HFFc6 (cell line): ENCODE data around the gene CHRNA5. TPM values are rescaled to one million over a fixed set of nuclear protein-coding genes. Genes with fewer than 3 reads are reported as not detected.

Experiments
- DNase-seq: peaks from one replicate; pipeline ENCODE4 v3.0.0-alpha.2; 2018
- H3K27ac Mint-ChIP-seq: 2 replicates; pipeline ENCODE4 v1.8.0; 2020; ENCODE audit warnings: mild to moderate bottlenecking, mixed read lengths
- H3K27me3 Mint-ChIP-seq: 2 replicates; pipeline ENCODE4 v1.8.0; 2021; ENCODE audit warnings: mild to moderate bottlenecking, moderate library complexity, mixed read lengths; ENCODE audit not compliant: insufficient read depth
- H3K36me3 Mint-ChIP-seq: 2 replicates; pipeline ENCODE4 v1.8.0; 2021; ENCODE audit warnings: low read depth, mixed read lengths
- H3K4me1 Mint-ChIP-seq: 2 replicates; pipeline ENCODE4 v1.8.0; 2020; ENCODE audit warnings: low read depth, mixed read lengths
- H3K4me3 Mint-ChIP-seq: 2 replicates; pipeline ENCODE4 v1.8.0; 2020; ENCODE audit warnings: mild to moderate bottlenecking, moderate library complexity, mixed read lengths
- H3K9me3 Mint-ChIP-seq: 2 replicates; pipeline ENCODE4 v1.8.0; 2020; ENCODE audit warnings: mild to moderate bottlenecking, mixed read lengths
- total RNA-seq, 6 experiments: library from RNA; stranded (reverse); fragmentation: NEBNext Ultra II Directional; extraction: Animal tissue kit (Norgen Biotek cat#: 25700); gene quantifications; 2 replicates in 1 of 6; 3 replicates in 5 of 6; pipeline ENCODE4 v1.2.3, GENCODE V29; 2021
- TF ChIP-seq, protein P1 (sequence below): fragments of 200-600 bp; sonication (generic); IDR thresholded peaks from 2 replicates; pipeline ENCODE4 v1.5.0; 2021; ENCODE audit warnings: antibody characterized with exemption, mild to moderate bottlenecking

Gene CHRNA5
- total RNA-seq, 6 experiments from 2014 or later = 0.94 to 2.1 (median 1.6) TPM

DNA sequence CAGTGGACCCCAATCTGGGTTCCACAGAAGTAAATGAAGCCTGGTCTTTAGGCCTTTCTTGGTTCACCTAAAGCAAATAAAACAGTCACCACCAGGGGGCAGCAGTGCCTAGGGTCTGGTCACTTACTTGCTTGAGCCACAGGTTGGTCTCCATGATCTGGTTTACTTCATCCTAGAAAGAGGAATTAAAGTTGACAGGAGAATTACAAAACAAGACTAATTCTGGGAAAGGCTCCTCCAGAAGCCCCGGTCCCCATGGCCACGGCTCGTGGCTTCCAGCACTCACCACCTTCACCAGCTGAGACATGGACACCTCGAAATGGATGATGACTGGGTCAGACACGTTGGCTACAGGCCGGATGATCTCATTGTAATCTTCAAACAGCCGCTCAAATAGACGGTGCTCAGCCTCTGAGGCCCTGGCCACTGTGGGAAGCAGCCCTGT lies 53.2 kb downstream of the CHRNA5 start:
- Mint-ChIP-seq H3K4me3 (no peak overlapping the region), H3K27me3 (peaks cover 42% of the 10 kb centered on the region), H3K36me3 (no peaks in the 10 kb centered on the region), H3K27ac (no peak overlapping the region), H3K4me1 (peaks cover 8% of the 10 kb centered on the region), H3K9me3 (no peaks in the 10 kb centered on the region)
- peak; percentile 82 for DNase-seq
- TF ChIP-seq, protein P1, sequence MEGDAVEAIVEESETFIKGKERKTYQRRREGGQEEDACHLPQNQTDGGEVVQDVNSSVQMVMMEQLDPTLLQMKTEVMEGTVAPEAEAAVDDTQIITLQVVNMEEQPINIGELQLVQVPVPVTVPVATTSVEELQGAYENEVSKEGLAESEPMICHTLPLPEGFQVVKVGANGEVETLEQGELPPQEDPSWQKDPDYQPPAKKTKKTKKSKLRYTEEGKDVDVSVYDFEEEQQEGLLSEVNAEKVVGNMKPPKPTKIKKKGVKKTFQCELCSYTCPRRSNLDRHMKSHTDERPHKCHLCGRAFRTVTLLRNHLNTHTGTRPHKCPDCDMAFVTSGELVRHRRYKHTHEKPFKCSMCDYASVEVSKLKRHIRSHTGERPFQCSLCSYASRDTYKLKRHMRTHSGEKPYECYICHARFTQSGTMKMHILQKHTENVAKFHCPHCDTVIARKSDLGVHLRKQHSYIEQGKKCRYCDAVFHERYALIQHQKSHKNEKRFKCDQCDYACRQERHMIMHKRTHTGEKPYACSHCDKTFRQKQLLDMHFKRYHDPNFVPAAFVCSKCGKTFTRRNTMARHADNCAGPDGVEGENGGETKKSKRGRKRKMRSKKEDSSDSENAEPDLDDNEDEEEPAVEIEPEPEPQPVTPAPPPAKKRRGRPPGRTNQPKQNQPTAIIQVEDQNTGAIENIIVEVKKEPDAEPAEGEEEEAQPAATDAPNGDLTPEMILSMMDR = peak; percentile 97

DNA sequence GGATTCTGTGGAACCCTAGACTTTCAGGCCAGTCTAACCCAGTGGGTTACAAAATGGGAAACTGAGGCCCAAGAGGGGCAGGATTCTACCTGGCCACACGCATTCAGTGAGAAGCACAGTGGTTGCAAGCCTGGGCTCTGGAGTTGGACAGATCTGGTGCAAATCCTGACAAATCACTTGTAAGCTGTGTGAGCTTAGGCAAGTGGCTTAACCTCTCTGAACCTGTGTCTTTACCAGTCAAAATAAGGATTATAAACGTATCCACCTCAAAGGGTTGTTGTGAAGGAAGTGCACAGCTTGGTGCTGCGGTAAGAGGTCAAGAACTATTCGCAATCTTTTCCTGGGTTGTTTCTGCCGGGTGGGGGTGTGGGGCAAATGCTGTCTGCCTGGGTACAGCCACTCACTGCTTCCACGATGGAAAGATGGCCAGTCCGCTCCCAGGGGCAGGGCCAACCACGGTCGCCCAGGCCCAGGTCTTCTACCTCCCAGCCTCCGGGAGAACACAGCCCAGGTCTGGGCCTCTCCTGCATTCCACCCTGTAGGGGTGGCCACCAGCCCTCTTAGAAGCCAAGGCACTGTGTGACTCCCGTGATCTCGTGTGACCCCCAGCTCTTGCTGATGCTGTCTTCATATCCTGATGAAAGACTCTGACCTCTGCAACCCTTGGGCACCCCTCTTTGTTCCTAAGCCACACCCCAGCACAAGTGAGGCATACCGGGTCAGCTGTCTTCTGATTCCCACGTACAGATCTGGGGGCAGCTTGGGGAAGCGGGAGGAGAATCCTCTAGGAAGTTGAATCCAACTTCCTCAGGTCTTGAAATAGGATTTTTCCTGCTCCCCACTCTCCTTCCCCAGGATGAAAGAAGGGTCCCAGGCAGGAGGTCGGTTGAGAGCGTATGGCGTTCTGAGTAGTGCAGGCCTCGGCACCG lies 54.0 kb downstream of the CHRNA5 start:
- H3K27me3 Mint-ChIP-seq = peaks cover 48% of the 10 kb centered on the region
- H3K4me1 Mint-ChIP-seq = peaks cover 8% of the 10 kb centered on the region
- TF ChIP-seq, protein P1 = no peak
- no peak for DNase-seq
- no peaks in the 10 kb centered on the region for H3K36me3 Mint-ChIP-seq
- no peak overlapping the region for H3K4me3 Mint-ChIP-seq
- H3K27ac Mint-ChIP-seq = no peak overlapping the region
- H3K9me3 Mint-ChIP-seq = no peaks in the 10 kb centered on the region

DNA sequence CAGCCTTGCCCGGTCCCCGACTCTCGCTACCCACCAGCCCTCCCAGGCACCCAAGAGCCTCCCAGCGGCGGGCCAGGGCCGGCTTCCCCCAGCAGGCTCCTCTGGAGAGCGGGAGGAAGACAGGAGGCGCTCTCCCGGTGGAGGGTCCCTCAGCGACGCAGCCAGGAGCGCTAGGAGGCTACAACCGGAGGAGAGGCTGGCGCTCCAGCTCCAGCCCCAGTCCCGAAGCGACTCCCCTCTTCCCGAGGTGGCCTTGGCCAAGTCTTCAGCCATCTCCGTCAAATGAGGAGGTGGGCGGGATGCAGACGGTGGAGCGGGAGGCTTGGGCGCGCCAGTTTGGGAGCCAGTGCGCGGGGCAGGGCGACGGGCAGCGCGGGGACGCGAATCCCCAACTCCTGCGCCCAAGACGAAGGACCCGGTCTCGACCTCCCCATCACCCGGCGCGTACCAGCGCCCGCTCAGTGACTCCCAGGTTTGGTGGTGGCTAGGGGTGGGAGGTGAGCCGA lies 54.8 kb downstream of the CHRNA5 start:
- Mint-ChIP-seq H3K4me3 (no peak overlapping the region), H3K4me1 (peaks cover 8% of the 10 kb centered on the region), H3K27ac (no peak overlapping the region), H3K36me3 (no peaks in the 10 kb centered on the region), H3K9me3 (no peaks in the 10 kb centered on the region), H3K27me3 (peaks cover 45% of the 10 kb centered on the region)
- TF ChIP-seq, protein P1 = no peak; the same call in 1 of the 2 replicates
- DNase-seq = no peak

DNA sequence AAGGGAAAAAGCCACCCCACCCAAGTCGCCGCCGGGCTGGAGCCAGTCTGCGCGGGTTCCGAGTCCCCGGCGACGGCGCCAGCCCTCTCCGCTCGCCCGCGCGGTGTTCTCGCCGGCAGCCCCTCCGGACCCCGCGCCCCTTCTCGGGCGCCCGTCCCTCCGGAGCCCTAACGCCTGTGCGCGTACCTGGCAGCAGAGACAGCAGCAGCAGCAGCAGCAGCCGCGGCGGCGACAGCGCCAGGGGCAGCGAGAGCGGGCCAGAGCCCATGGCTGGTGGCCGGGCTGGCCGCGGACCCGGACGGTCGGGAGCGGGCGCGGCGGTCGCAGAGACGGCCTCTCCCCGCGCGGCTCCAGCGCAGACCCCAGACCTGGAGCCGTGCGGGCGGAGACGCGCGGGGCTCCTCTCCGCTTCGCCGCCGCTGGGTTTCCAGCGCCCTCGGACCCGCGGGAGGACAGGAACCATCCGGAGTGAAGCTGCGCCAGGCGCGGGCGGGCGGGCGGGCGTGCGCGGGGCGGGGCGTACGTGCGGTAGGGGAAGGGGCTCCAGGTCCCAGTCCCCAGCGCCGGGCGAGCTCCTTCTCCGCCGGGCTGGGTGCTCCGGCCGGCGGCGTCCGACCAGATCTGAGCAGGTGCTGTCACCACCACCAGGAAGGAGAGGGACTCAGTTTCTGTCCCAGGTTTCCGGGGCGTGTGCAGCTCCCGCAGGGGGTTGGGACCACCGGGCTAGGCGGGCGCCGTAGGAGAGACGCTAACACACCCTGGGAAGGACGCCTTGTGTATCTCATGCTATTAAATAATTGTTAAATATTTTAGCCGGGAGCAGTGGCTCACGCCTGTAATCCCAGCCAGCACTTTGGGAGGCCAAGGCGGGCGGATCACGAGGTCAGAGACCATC lies 55.5 kb downstream of the CHRNA5 start, which contains the start of gene CHRNA3:
TSS of gene CHRNA3 (minus strand) at position 470 of the 895 bp plus-strand sequence. CDS start at position 268, 202 bp downstream.
- DNase-seq = no peak
- Mint-ChIP-seq H3K9me3 (no peaks in the 10 kb centered on the region), H3K27ac (no peak within 1 kb of the TSS), H3K4me3 (no peak within 1 kb of the TSS), H3K4me1 (peaks cover 8% of the 10 kb centered on the region), H3K36me3 (no peaks in the 10 kb centered on the region), H3K27me3 (peaks cover 49% of the 10 kb centered on the region)
- TF ChIP-seq, protein P1 = no peak

DNA sequence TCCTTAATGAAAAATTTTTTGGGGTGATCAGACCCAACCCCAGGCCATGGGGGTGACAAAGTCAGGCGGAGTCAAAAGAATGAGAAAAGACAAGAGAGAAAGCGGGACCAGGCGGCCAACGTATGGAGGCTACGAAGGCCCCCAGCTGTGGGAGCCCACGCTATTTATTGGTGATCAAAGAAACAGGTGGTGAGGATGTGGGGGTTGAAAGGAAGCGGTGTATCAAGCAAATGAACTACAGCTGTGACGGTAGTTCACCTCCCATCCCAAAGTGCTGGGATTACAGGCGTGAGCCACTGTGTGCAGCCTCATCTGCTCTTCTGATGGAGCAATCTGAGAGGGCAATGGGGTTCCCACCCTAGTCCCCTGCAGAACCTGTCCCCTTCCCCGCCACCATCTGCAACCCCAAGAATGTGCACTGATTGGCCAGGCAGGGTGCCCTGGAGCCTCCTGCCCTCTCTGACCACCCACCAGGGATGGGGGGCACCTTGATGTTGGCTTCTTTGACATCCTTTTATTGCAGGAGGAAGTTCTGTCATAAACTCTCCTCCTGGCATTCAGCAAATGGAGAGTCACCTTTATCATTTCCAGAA lies 56.6 kb downstream of the CHRNA5 start:
- H3K9me3 Mint-ChIP-seq = no peaks in the 10 kb centered on the region
- no peak overlapping the region for H3K4me3 Mint-ChIP-seq
- H3K36me3 Mint-ChIP-seq = no peaks in the 10 kb centered on the region
- H3K4me1 Mint-ChIP-seq = peaks cover 8% of the 10 kb centered on the region
- no peak overlapping the region for H3K27ac Mint-ChIP-seq
- peaks cover 52% of the 10 kb centered on the region for H3K27me3 Mint-ChIP-seq
- DNase-seq = no peak
- TF ChIP-seq, protein P1 = no peak
